Left ventricle myocardium inferior (tissue), 1 donor: Measurements from ENCODE around the gene RASSF7. TPM values are rescaled to one million over a fixed set of nuclear protein-coding genes. Genes with fewer than 3 reads are reported as not detected.

Experiments used
- DNase-seq: peaks from one replicate; pipeline ENCODE4 v3.0.0-alpha.2; 2020
- H3K27ac ChIP-seq: fragments of 200-600 bp; replicated peaks from 2 replicates; pipeline ENCODE4 v1.8.0; 2021
- H3K27me3 ChIP-seq: fragments of 200-600 bp; 2 replicates; pipeline ENCODE4 v1.8.0; 2021; ENCODE audit warnings: low read depth
- H3K36me3 ChIP-seq: fragments of 200-600 bp; 2 replicates; pipeline ENCODE4 v1.8.0; 2021
- H3K4me1 ChIP-seq: fragments of 200-600 bp; 2 replicates; pipeline ENCODE4 v1.8.0; 2021
- H3K4me3 ChIP-seq: fragments of 200-600 bp; 2 replicates; pipeline ENCODE4 v1.8.0; 2021; ENCODE audit warnings: mild to moderate bottlenecking, moderate library complexity
- H3K9me3 ChIP-seq: fragments of 200-600 bp; replicated peaks from 2 replicates; pipeline ENCODE4 v1.8.0; 2021
- intact Hi-C: fragments of 100-400 bp; cut with micrococcal nuclease; formaldehyde crosslinking; loops from one replicate; pipeline ENCODE4 v1.11.0; 2022
- total RNA-seq: library from RNA; stranded (reverse); fragmentation: NEBNext Ultra II Directional; extraction: Animal tissue kit (Norgen Biotek cat#: 25700); gene quantifications from one replicate; pipeline ENCODE4 v1.2.1, GENCODE V29; 2021
- TF ChIP-seq, protein P1 (sequence below): fragments of 200-600 bp; IDR thresholded peaks from 2 replicates; pipeline ENCODE4 v1.8.0; 2021; ENCODE audit warnings: antibody characterized with exemption, mild to moderate bottlenecking, borderline replicate concordance
- donor health status: DM: no; HTN: yes; CAD: no; lungs with severe emphysema.

Gene RASSF7
- total RNA-seq, 1 donor from 2014 or later: 4.5 TPM

DNA sequence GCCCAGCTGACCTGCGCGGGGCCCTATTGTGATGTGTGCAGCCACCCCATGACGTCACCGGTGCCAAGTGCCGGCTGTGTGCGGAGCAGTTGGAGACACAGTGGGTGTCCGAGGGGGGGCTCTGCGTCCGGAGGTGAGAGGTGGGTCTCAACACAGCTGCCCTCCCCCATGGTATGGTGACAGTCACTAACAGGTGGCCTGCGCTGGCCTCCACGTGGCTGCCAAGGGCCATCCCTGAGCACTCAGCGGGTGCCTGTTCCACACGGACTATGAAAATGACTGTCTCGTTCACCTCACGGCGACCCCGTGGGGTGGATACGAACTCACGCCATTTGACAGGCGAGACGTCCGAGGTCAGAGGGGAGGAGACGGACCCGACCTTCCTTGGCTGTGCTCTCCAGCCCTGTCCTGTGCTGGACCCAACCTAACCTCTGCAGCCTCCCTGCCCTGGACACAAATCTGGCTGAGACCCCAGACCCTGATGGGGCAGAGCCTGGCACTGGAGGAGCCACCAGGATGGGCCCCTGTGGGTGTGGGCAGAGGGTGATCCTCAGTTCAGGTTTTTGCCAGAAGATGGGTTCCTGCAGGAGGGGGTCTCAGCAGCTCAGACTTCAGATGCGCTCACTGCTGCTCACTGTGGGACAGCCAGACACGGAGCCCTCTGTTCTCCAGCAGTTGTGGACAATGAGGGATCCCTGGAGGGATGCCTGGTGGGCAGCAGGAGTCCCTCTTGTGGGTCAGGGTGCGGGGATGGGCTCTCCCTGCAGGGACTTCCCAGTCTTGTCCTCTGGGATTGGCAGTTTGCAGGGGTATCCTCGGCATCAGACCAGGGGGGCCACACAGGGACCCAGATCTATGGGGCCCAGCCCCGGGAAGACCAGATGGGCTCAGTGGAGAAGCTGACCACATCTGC, 31.7 kb upstream of the RASSF7 start:
- DNase-seq: no peak

DNA sequence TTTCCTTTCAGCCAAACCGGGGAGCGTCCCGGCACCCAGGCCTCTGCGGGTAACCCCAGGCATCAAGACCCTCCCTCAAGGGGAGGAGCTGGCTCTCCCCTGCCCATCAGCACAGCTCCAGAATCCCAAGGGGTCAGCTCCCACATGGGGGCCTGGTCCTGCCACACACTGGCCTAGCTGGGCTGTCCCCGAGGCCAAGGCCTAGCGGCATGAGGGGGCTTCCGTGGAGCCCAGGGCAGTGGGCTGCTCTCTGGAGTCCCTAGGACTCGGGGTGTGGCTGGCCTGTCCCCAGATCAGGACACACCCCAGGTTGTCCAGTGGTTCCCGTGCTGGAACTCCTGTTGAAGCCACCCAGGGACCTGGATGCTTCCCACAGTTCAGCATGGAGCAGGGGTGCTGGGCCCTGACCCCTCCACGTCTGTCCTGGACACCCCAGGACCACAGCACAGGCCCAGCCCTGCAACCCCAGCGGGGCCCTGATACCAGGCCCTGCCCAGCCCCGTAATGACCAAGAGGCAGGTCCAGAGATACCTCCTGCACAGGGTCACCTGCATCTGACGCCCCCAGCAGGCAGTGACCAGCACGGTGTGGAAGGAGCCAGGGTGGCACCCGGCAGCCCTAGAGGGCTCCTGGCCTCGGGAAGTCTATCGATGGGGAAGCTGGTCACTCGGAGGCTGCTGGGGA, 30.9 kb upstream of the RASSF7 start:
- Histone ChIP-seq H3K36me3 (peaks cover 28% of the 10 kb centered on the region), H3K4me3 (no peak overlapping the region), H3K27ac (no peak overlapping the region), H3K4me1 (peaks cover 31% of the 10 kb centered on the region), H3K27me3 (no peaks in the 10 kb centered on the region), H3K9me3 (no peaks in the 10 kb centered on the region)
- DNase-seq: no peak
- intact Hi-C loops: no loop called here
- TF ChIP-seq, protein P1, sequence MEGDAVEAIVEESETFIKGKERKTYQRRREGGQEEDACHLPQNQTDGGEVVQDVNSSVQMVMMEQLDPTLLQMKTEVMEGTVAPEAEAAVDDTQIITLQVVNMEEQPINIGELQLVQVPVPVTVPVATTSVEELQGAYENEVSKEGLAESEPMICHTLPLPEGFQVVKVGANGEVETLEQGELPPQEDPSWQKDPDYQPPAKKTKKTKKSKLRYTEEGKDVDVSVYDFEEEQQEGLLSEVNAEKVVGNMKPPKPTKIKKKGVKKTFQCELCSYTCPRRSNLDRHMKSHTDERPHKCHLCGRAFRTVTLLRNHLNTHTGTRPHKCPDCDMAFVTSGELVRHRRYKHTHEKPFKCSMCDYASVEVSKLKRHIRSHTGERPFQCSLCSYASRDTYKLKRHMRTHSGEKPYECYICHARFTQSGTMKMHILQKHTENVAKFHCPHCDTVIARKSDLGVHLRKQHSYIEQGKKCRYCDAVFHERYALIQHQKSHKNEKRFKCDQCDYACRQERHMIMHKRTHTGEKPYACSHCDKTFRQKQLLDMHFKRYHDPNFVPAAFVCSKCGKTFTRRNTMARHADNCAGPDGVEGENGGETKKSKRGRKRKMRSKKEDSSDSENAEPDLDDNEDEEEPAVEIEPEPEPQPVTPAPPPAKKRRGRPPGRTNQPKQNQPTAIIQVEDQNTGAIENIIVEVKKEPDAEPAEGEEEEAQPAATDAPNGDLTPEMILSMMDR: no peak

More for the DNA sequence above, 31.7 kb upstream of the RASSF7 start:
- Histone ChIP-seq H3K9me3 (no peaks in the 10 kb centered on the region), H3K4me3 (no peak overlapping the region), H3K27me3 (no peaks in the 10 kb centered on the region), H3K4me1 (peaks cover 23% of the 10 kb centered on the region), H3K36me3 (peaks cover 28% of the 10 kb centered on the region), H3K27ac (no peak overlapping the region)
- intact Hi-C loops: no loop called here
- TF ChIP-seq, protein P1: no peak

DNA sequence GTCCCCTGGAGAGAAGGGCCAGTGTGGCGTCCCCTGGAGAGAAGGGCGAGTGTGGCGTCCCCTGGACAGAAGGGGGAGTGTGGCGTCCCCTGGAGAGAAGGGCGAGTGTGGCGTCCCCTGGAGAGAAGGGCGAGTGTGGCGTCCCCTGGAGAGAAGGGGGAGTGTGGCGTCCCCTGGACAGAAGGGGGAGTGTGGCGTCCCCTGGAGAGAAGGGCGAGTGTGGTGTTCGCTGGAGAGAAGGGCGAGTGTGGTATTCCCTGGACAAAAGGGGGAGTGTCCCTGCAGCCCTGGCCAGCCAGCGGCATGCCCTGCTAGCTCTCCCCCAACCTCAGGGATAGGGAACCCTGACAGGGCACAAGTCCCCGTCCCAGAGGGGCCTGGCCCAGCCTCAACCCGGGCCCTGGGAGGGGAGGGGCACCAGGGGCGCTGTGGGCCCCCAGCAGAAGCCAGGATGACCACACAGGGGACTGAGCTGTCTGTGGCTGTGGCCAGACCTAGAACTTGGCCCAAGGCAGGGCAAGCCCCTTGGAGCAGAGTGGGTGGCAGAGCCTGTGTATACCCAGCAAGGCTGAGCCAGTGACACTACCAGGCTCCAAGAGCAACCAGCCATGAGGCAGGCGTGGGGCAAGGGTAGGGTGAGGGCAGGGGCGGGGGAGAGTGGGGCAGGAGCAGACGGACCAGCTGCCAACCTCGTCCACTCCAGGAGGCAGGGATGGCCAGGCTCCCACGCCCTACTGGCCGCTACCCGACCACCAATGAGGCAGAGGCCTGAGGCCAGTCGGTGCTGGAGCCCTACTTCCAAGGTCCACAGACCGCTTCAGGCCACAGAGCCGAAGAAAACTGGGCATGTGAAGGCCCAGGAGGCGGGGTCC, 29.6 kb upstream of the RASSF7 start:
- Histone ChIP-seq H3K4me1 (peaks cover 38% of the 10 kb centered on the region), H3K27me3 (no peaks in the 10 kb centered on the region), H3K4me3 (no peak overlapping the region), H3K9me3 (no peaks in the 10 kb centered on the region), H3K27ac (no peak overlapping the region), H3K36me3 (peaks cover 28% of the 10 kb centered on the region)
- intact Hi-C loops: no loop called here
- no peak for DNase-seq
- TF ChIP-seq, protein P1: no peak

DNA sequence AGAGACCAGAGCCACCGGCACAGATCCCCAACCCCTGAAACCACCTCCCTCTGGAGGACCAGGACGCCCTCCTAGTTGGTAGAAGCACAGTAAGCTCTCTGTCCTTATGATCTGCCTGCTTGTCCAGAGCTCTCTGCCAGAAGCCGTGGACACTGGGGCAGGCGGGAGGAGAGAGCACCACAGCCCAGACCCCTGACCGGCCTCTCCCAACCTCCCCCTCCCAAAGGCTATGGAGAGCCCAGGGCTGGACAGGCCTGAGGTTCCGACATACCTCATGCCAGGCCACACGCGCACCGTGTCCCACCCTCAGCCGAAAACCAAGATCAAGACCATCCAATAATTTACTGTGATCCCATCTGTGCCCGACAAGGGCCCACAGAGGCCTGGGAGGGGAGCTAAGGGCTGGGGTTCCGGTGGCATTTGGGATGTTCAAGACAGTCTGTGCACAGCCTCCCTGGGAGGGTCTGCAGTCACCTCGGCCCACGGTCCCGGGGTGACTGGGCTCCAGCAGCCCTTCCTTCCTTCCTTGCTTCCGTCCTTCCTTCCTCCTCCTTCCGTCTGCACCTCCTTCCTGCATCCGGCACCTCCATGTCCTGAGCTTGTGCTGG, 28.7 kb upstream of the RASSF7 start:
- Histone ChIP-seq H3K9me3 (no peaks in the 10 kb centered on the region), H3K27me3 (peaks cover 6% of the 10 kb centered on the region), H3K27ac (peak overlapping the region; percentile 48), H3K4me1 (peaks cover 46% of the 10 kb centered on the region), H3K4me3 (no peak overlapping the region), H3K36me3 (peaks cover 28% of the 10 kb centered on the region)
- DNase-seq: no peak
- intact Hi-C loops: no loop called here
- TF ChIP-seq, protein P1: no peak
